ENCODE measurements around the gene CCNL2. TPM values are rescaled to one million over a fixed set of nuclear protein-coding genes. Genes with fewer than 3 reads are reported as not detected.

Gene CCNL2
- total RNA-seq, 1 donor from 2014 or later: 319 TPM

DNA sequence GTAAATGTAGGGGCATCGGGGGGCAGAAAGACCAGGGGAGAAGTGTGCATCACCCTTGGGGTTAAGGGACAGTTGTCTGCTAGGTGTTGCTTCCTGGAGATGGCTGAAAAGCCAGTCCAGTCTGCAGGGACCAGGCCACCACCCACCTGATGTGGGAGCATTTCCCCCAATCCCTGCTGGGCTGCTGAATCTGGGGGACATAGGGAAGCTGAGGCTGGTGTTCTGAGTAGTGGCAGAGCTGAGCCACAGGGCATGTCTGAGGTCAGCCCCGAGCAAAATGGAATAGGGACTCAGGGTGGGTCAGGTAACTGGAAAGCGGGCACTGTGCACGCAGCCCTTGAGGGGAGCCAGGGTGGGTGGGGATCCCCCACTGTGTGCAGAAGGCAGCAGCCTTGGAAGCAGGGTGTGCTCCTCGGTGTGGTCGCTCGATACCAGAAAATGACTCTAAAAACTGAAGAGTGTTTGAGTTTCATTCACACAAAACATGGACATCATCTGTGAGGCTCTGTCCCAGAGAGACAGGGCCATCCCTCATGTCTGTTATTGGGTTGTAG, 2.4 kb upstream of the CCNL2 start:
- H3K4me3 ChIP-seq: no peak overlapping the region
- no peak overlapping the region for H3K27ac ChIP-seq
- intact Hi-C loops (cut with DNase I): no loop called here
- H3K4me1 ChIP-seq: peaks cover 55% of the 10 kb centered on the region
- no peak for DNase-seq (ENCODE audit: extremely low spot score in 2 of 2)
- H3K27me3 ChIP-seq: no peaks in the 10 kb centered on the region
- no peaks in the 10 kb centered on the region for H3K9me3 ChIP-seq
- TF ChIP-seq POLR2AphosphoS5 (IDR thresholded peaks at IDR 0.05; ENCODE audit: insufficient read depth in 1 of 2, low read depth in 1 of 2) (no peak), POLR2A (IDR thresholded peaks at IDR 0.05) (no peak)
- TF ChIP-seq, protein P1, sequence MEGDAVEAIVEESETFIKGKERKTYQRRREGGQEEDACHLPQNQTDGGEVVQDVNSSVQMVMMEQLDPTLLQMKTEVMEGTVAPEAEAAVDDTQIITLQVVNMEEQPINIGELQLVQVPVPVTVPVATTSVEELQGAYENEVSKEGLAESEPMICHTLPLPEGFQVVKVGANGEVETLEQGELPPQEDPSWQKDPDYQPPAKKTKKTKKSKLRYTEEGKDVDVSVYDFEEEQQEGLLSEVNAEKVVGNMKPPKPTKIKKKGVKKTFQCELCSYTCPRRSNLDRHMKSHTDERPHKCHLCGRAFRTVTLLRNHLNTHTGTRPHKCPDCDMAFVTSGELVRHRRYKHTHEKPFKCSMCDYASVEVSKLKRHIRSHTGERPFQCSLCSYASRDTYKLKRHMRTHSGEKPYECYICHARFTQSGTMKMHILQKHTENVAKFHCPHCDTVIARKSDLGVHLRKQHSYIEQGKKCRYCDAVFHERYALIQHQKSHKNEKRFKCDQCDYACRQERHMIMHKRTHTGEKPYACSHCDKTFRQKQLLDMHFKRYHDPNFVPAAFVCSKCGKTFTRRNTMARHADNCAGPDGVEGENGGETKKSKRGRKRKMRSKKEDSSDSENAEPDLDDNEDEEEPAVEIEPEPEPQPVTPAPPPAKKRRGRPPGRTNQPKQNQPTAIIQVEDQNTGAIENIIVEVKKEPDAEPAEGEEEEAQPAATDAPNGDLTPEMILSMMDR (IDR thresholded peaks at IDR 0.05): no peak
- H3K36me3 ChIP-seq: peaks cover 0 to 50% of the 10 kb centered on the region in 2 donors

DNA sequence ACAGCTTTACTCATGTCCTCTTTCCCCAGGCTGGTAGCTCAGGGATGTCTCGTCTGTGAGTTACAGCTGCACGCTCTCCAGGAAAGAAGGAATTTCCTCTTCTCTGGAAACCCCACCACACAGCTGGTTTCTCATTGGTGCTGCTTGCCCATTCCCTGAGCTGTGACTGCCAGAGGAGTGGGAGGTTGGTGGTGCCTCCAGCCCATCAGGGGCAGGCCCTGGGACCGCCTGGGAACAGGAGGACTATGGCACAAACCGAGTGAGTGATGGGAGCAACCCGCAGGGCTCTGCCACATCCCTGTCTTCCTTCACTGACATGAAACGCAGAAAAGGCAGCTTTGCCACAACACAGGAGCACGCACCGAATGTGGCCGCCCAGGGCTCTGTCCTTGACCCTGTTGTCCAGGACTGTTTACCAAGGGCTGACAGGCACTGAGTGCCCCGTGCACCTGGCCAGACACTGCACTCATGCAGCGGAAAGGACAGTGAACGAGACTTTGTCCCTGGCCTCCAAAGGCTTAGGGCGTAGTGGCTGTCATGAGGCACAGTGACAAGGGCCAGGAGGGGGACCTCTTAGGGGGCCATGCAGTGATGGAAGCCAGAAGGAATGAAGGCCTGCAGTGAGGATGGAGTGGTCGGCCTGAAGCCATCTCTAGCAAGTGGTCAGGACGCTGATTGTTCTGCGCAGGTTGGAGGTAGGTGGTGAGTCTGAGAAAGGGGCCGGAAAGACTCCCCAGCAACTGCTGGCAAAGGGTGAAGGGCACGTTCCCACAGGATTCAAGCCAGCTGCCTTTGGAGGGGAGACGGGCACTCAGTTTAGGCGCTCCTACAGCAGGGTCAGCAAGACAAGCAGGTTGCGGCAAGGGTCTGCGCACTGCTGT, 1.7 kb upstream of the CCNL2 start:
- H3K4me1 ChIP-seq: peaks cover 47% of the 10 kb centered on the region
- peak overlapping the region; percentile 73 to 77 for H3K4me3 ChIP-seq
- TF ChIP-seq POLR2AphosphoS5 (IDR thresholded peaks at IDR 0.05; ENCODE audit: insufficient read depth in 1 of 2, low read depth in 1 of 2) (no peak), POLR2A (IDR thresholded peaks at IDR 0.05) (no peak)
- TF ChIP-seq, protein P1 (IDR thresholded peaks at IDR 0.05): no peak
- H3K9me3 ChIP-seq: no peaks in the 10 kb centered on the region
- H3K27ac ChIP-seq: no peak overlapping the region
- peaks cover 0 to 55% of the 10 kb centered on the region in 2 donors for H3K36me3 ChIP-seq
- DNase-seq (ENCODE audit: extremely low spot score in 2 of 2): no peak
- H3K27me3 ChIP-seq: no peaks in the 10 kb centered on the region
- intact Hi-C loops (cut with DNase I): no loop called here

DNA sequence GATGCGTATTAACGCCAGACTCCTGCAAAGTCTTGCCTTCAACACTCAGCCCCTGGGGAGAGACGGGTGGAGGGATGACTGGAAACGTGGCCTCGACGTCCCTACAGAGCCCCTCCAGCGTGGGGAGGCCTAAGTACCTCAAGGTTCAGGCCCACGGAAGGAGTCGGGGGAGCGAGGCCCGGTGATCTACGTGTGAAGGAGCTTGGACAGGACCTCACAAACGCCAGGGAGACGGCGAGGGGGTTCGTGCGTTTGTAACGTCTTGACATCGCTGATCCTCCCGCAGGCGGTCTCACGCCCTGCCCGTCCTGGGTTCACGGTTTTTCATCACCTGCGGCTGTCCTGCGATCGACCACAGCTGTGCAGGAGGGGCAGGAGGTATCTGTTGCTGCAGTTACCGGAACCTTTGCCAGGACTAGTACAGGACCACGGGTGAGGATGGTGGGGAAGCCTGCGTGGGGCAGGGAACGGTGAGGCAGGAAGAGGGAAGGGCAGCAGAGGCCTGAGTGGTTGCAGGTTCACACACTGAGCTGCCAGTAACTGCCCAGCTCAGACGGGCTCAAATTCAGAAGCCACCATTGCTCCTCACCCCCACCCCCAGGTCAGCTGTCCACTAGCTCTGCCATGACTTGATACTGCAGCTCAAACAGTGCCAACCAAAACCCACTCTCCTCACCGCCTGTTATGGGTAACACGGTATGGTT, 889 bp upstream of the CCNL2 start:
- no peak for DNase-seq (ENCODE audit: extremely low spot score in 2 of 2)
- no peak for TF ChIP-seq POLR2AphosphoS5 (IDR thresholded peaks at IDR 0.05; ENCODE audit: insufficient read depth in 1 of 2, low read depth in 1 of 2)
- TF ChIP-seq POLR2A (IDR thresholded peaks at IDR 0.05): no peak
- H3K36me3 ChIP-seq: peaks cover 0 to 55% of the 10 kb centered on the region in 2 donors
- peak overlapping the region; percentile 66 for H3K27ac ChIP-seq
- H3K27me3 ChIP-seq: no peaks in the 10 kb centered on the region
- H3K4me1 ChIP-seq: peaks cover 39% of the 10 kb centered on the region
- no peaks in the 10 kb centered on the region for H3K9me3 ChIP-seq
- intact Hi-C loops (cut with DNase I): loop anchor here (2.0 kb wide), 1 partner anchor 25 kb away; the partner anchor contains the start of gene AURKAIP1
- H3K4me3 ChIP-seq: peak overlapping the region; percentile 73 to 77

DNA sequence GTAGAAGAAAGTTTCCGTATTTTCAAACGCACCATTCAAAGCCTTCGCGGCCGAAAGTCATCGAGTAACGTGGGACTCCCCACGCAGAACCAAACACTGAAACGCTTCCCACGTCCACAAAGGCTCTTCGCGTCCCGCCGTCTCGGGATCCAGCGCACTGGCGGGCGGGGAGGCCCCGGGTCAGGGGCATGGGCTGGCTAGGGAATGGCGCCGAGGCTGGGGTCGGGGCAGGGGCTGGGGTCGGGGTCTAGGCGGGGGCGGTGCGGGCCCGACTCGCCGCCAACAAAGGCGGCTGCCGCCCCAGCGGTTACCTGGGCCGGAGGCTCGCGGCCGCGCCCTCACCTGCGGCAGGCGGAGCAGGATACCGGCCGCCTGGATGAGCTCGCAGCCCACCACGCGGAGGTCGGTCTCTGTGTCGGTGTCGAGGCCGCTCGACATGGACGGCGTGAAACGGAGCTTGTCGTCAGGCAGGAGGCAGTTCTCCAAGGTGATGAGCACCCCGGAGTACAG, 403 bp downstream of the CCNL2 start:
- Histone ChIP-seq H3K36me3 (peaks cover 0 to 62% of the 10 kb centered on the region in 2 donors), H3K27me3 (no peaks in the 10 kb centered on the region), H3K9me3 (no peaks in the 10 kb centered on the region), H3K4me3 (peak overlapping the region; percentile 73 to 77), H3K4me1 (peaks cover 38% of the 10 kb centered on the region), H3K27ac (peak overlapping the region; percentile 66)
- intact Hi-C loops (cut with DNase I): loop anchor here (2.0 kb wide), 1 partner anchor 24 kb away; the partner anchor contains the start of gene AURKAIP1
- TF ChIP-seq POLR2A (IDR thresholded peaks at IDR 0.05) (no peak), POLR2AphosphoS5 (IDR thresholded peaks at IDR 0.05; ENCODE audit: insufficient read depth in 1 of 2, low read depth in 1 of 2) (no peak)
- TF ChIP-seq, protein P1 (IDR thresholded peaks at IDR 0.05): no peak
- DNase-seq (ENCODE audit: extremely low spot score in 2 of 2): no peak

Measured in vagina (tissue), 2 donors.